Esophagus muscularis mucosa (tissue), 4 donors: ENCODE data around the gene TENM4.

Source experiments
- CTCF ChIP-seq, 3 experiments: fragments of 200-600 bp in 2 of 3; fragments of 450-650 bp in 1 of 3; sonication (generic) in 2 of 3; IDR thresholded peaks; one replicate each; pipeline ENCODE4 v1.5.1; 2017 to 2019; ENCODE audit warnings: antibody characterized with exemption in 3 of 3, mild to moderate bottlenecking in 2 of 3, moderate library complexity in 1 of 3
- EP300 ChIP-seq: sonication (generic); formaldehyde crosslinking; IDR thresholded peaks from one replicate; pipeline ENCODE4 v1.6.1; 2017; ENCODE audit warnings: antibody characterized with exemption
- POLR2A ChIP-seq: fragments of 450-650 bp; IDR thresholded peaks from one replicate; pipeline ENCODE4 v1.6.1; 2017; ENCODE audit warnings: antibody characterized with exemption, moderate library complexity, mild to moderate bottlenecking, low read depth
- POLR2AphosphoS5 ChIP-seq, 2 donors: sonication (generic); formaldehyde crosslinking; IDR thresholded peaks; one replicate each; pipeline ENCODE4 v1.6.1; 2017; ENCODE audit warnings: antibody characterized with exemption in 2 of 2

- no peak for TF ChIP-seq CTCF (IDR thresholded peaks at IDR 0.05)
- no peak for TF ChIP-seq POLR2A
- no peak for TF ChIP-seq EP300
- TF ChIP-seq POLR2AphosphoS5 (IDR thresholded peaks at IDR 0.05) = peak in 1 of 2 donors; percentile 37
These were observed 3.4 kb downstream of the TENM4 start for GRCh38 chr11:79437278-79437980.
